GM23248 (cell line): ENCODE results near the gene HNRNPA1. TPM values are rescaled to one million over a fixed set of nuclear protein-coding genes. Genes with fewer than 3 reads are reported as not detected.
"Not testable (repeated sequence)": the region's sequence is repeated elsewhere in the genome, so short reads cannot be mapped to it uniquely, and the experiment has no call there.

Source experiments
- DNase-seq: peaks from one replicate; pipeline ENCODE4 v3.0.0-alpha.2; 2015
- H2AFZ ChIP-seq: fragments of 200-600 bp; sonication (generic); 2 replicates; pipeline ENCODE4 v1.6.1; 2016; ENCODE audit warnings: antibody characterized with exemption
- H3F3A ChIP-seq: fragments of 200-600 bp; sonication (generic); 2 replicates; pipeline ENCODE4 v1.6.1; 2016; ENCODE audit warnings: mild to moderate bottlenecking, antibody characterized with exemption, mixed run types; ENCODE audit not compliant: insufficient read depth
- H3K27ac ChIP-seq: fragments of 200-600 bp; sonication (generic); 2 replicates; pipeline ENCODE4 v1.5.1; 2016; ENCODE audit warnings: mild to moderate bottlenecking
- H3K27me3 ChIP-seq: fragments of 200-600 bp; sonication (generic); replicated peaks from 2 replicates; pipeline ENCODE4 v1.6.1; 2016; ENCODE audit warnings: mild to moderate bottlenecking; ENCODE audit not compliant: insufficient read depth
- H3K36me3 ChIP-seq: fragments of 200-600 bp; sonication (generic); 2 replicates; pipeline ENCODE4 v1.6.1; 2016; ENCODE audit warnings: low read depth, mild to moderate bottlenecking
- H3K4me1 ChIP-seq: fragments of 200-600 bp; sonication (generic); 2 replicates; pipeline ENCODE4 v1.6.1; 2016; ENCODE audit warnings: mild to moderate bottlenecking; ENCODE audit not compliant: insufficient read depth
- H3K4me2 ChIP-seq: fragments of 200-600 bp; sonication (generic); one replicate; pipeline ENCODE4 v1.6.1; 2016; ENCODE audit warnings: mild to moderate bottlenecking; ENCODE audit not compliant: unreplicated experiment
- H3K4me3 ChIP-seq: fragments of 200-600 bp; sonication (generic); 2 replicates; pipeline ENCODE4 v1.5.1; 2016; ENCODE audit warnings: mild to moderate bottlenecking
- H3K79me2 ChIP-seq: fragments of 200-600 bp; sonication (generic); 2 replicates; pipeline ENCODE4 v1.6.1; 2016; ENCODE audit warnings: mild to moderate bottlenecking; ENCODE audit not compliant: insufficient read depth
- H3K9ac ChIP-seq: fragments of 200-600 bp; sonication (generic); 2 replicates; pipeline ENCODE4 v1.6.1; 2016; ENCODE audit warnings: mild to moderate bottlenecking
- H3K9me2 ChIP-seq: fragments of 200-600 bp; sonication (generic); 2 replicates; pipeline ENCODE4 v1.6.1; 2016; ENCODE audit warnings: mixed run types, mild to moderate bottlenecking, moderate library complexity; ENCODE audit not compliant: insufficient read depth
- H3K9me3 ChIP-seq: fragments of 200-600 bp; sonication (generic); one replicate; pipeline ENCODE4 v1.6.1; 2017; ENCODE audit warnings: low read depth
- H4K20me1 ChIP-seq: fragments of 200-600 bp; sonication (generic); 2 replicates; pipeline ENCODE4 v1.6.0; 2016; ENCODE audit not compliant: insufficient read depth
- EZH2 ChIP-seq: fragments of 200-600 bp; sonication (generic); IDR thresholded peaks from 2 replicates; pipeline ENCODE4 v1.6.1; 2018; ENCODE audit warnings: antibody characterized with exemption, mild to moderate bottlenecking; ENCODE audit not compliant: insufficient read depth, poor library complexity, severe bottlenecking
- EZH2phosphoT487 ChIP-seq: fragments of 200-600 bp; sonication (generic); IDR thresholded peaks from 2 replicates; pipeline ENCODE4 v1.6.1; 2018; ENCODE audit warnings: antibody characterized with exemption, moderate library complexity, mild to moderate bottlenecking, low read depth; ENCODE audit not compliant: insufficient read depth
- WGBS, 2 experiments: methylation state at CpG; one replicate each; pipeline ENCODE4 v1.1.6; 2015 to 2017; ENCODE audit warnings: low lambda C conversion rate in 2 of 2, low coverage in 1 of 2; ENCODE audit errors: missing lambda C conversion rate in 2 of 2; 5-methylcytosine and 5-hydroxymethylcytosine counted together
- in situ Hi-C: fragments of 300-500 bp; cut with MboI; formaldehyde crosslinking; loops from 2 replicates; pipeline ENCODE4 v1.15.0; 2020
- polyA plus RNA-seq: library from polyadenylated mRNA; unstranded; fragments of >200 nt; fragmentation: Nextera tagmentation; extraction: Ambion mirVana; gene quantifications from 2 replicates; pipeline ENCODE4 v1.2.1, GENCODE V29; 2016
- total RNA-seq: library from RNA; depleted of rRNA; stranded (reverse); fragments of >200 nt; shearing (Covaris generic); gene quantifications from 2 replicates; pipeline ENCODE4 v1.2.3, GENCODE V29; 2014; rRNA removed

HNRNPA1 gene
- total RNA-seq = 217 and 226 TPM in 2 replicates
- polyA plus RNA-seq = 346 and 351 TPM in 2 replicates

DNA sequence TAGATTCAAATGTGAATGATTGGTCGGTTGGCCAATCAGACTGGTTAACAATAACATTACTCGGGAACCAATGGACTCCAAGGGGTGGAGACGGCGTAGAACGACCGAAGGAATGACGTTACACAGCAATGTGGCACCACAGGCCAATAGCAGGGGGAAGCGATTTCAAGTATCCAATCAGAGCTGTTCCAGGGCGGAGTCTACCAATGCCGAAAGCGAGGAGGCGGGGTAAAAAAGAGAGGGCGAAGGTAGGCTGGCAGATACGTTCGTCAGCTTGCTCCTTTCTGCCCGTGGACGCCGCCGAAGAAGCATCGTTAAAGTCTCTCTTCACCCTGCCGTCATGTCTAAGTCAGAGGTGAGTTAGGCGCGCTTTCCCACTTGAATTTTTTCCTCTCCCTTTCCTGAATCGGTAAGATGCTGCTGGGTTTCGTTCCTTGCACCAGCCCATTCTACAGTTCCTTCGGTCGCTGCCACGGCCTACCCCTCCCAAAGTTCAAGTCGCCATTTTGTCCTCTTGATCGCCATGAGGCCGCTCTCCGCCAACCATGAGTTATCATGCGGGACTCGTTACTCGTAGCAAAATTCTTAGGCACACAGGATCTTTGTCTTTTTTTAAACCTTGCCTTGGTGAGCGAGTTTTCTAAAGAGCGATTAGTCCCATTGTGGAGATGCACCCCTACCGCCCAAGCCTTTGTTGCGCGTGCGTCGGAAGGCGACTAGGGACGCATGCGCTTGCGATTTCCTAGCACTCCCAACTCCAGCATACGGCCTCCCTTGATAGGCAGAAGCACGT is at the start of gene HNRNPA1:
TSS of gene HNRNPA1 (plus strand) at position 259 of the 793 bp plus-strand sequence. CDS start at position 341, 82 bp downstream.
- 0 to 1% methylated on average over 47 to 48 of the region's 48 CpGs for WGBS, 2 experiments
- in situ Hi-C loops = no loop called here

DNA sequence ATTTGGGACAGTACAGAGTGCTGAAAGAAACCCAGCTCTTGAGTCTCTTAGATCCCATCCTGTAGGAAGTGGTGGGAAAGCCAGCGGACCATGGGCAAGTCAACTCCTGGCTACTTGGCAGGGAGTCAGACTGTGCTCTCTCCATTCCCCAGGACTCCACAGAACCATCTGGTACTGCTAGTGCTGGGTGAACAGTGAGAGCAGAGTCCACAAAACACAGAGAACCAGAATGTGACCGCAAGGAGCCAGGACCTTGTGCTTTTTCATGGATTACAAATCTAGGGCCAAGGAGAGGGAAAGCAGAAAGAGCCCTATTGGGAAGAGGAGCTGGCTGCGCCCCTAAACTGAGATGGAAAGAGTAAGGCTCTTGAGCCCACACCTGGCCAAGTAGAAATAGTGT is 49.3 kb upstream of the HNRNPA1 start:
- H3K9me2 ChIP-seq, H3K9ac ChIP-seq, DNase-seq, H3K79me2 ChIP-seq, H3K9me3 ChIP-seq, in situ Hi-C loops, H2AFZ ChIP-seq, H3K36me3 ChIP-seq, H3K27ac ChIP-seq, H3K4me2 ChIP-seq, H4K20me1 ChIP-seq, H3K4me3 ChIP-seq, H3K27me3 ChIP-seq: not testable (repeated sequence)
- WGBS, 2 experiments = 95 to 97% methylated on average over 3 of the region's 3 CpGs
- H3K4me1 ChIP-seq = peaks cover 19% of the 10 kb centered on the region
- H3F3A ChIP-seq = peaks cover 47% of the 10 kb centered on the region

More for the DNA sequence above, at the start of gene HNRNPA1:
- H3K27ac ChIP-seq = peak within 1 kb of the TSS; percentile 91
- no peaks in the 10 kb centered on the region for H3K9me2 ChIP-seq
- H3K36me3 ChIP-seq = peaks cover 43% of the 10 kb centered on the region
- H2AFZ ChIP-seq = peak within 1 kb of the TSS; percentile 83
- no peaks in the 10 kb centered on the region for H3K9me3 ChIP-seq
- H3K9ac ChIP-seq = peak within 1 kb of the TSS; percentile 99
- peaks cover 28% of the 10 kb centered on the region for H4K20me1 ChIP-seq
- H3K4me2 ChIP-seq = peak within 1 kb of the TSS; percentile 97
- H3F3A ChIP-seq = peaks cover 68% of the 10 kb centered on the region
- no peaks in the 10 kb centered on the region for H3K27me3 ChIP-seq
- H3K4me3 ChIP-seq = peak within 1 kb of the TSS; percentile 94
- H3K4me1 ChIP-seq = peaks cover 29% of the 10 kb centered on the region
- TF ChIP-seq EZH2 = no peak
- TF ChIP-seq EZH2phosphoT487 = no peak
- DNase-seq = peak; percentile 100
- peaks cover 80% of the 10 kb centered on the region for H3K79me2 ChIP-seq

- no peaks in the 10 kb centered on the region for H3K36me3 ChIP-seq
- no peaks in the 10 kb centered on the region for H3K79me2 ChIP-seq
- H3K4me1 ChIP-seq = peaks cover 19% of the 10 kb centered on the region
- in situ Hi-C loops = no loop called here
- WGBS, 2 experiments = 98 to 100% methylated on average over 2 of the region's 2 CpGs
- H3K9me2 ChIP-seq = no peaks in the 10 kb centered on the region
- H3K4me3 ChIP-seq = no peak overlapping the region
- H3K4me2 ChIP-seq = peak overlapping the region; percentile 9
- H4K20me1 ChIP-seq = no peaks in the 10 kb centered on the region
- peaks cover 47% of the 10 kb centered on the region for H3F3A ChIP-seq
- no peaks in the 10 kb centered on the region for H3K27me3 ChIP-seq
- TF ChIP-seq EZH2phosphoT487 = no peak
- TF ChIP-seq EZH2 = no peak
- no peak overlapping the region for H2AFZ ChIP-seq
- peak; percentile 58 for DNase-seq
- H3K9me3 ChIP-seq = no peaks in the 10 kb centered on the region
- no peak overlapping the region for H3K9ac ChIP-seq
- H3K27ac ChIP-seq = no peak overlapping the region
Observed at GRCh38 chr12:54232790-54233189, 47.7 kb upstream of the HNRNPA1 start.

DNA sequence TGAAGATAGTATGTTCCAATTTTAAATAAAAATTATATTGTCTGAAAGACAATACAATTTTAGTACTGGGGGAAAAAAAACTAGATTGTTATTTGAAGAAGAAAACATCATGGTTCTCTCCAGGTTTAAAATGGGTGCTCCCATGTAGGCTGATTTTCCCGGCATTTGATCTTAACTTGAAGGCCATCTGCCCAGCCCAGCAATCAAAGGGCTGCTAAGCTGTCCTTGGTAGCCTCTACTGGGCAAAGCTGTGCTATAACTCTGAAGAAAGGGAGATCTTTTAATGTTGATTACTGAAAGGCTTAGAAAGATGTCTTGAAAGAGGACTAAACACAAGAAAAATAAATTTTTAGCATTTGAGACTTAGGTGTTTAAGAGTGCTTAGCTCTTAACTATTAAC is 42.0 kb upstream of the HNRNPA1 start:
- DNase-seq = no peak
- TF ChIP-seq EZH2phosphoT487 (no peak), EZH2 (no peak)
- Histone ChIP-seq H3K4me1 (no peaks in the 10 kb centered on the region), H4K20me1 (no peaks in the 10 kb centered on the region), H3K4me2 (no peak overlapping the region), H3K9ac (no peak overlapping the region), H3K27ac (no peak overlapping the region), H3K36me3 (peaks cover 8% of the 10 kb centered on the region; the same call in 1 of the 2 replicates), H3K79me2 (no peaks in the 10 kb centered on the region), H3F3A (no peaks in the 10 kb centered on the region), H3K9me3 (no peaks in the 10 kb centered on the region), H2AFZ (no peak overlapping the region), H3K27me3 (no peaks in the 10 kb centered on the region), H3K4me3 (no peak overlapping the region), H3K9me2 (no peaks in the 10 kb centered on the region)
- 100% methylated on average over 1 of the region's 1 CpG for WGBS, 2 experiments
- in situ Hi-C loops = no loop called here
